Ascending aorta (tissue), 2 donors: ENCODE measurements around the gene C1GALT1C1L. TPM values are rescaled to one million over a fixed set of nuclear protein-coding genes. Genes with fewer than 3 reads are reported as not detected.

Experiments used
- DNase-seq, 2 donors: peaks; one replicate each; pipeline ENCODE4 v3.0.0-alpha.2; 2019; ENCODE audit warnings: low spot score in 2 of 2
- H3K27ac ChIP-seq, 2 donors: fragments of 200-600 bp; sonication (generic); one replicate each; pipeline ENCODE4 v1.5.1; 2016 to 2017; ENCODE audit warnings: mild to moderate bottlenecking in 1 of 2
- H3K27me3 ChIP-seq: fragments of 200-600 bp; sonication (generic); one replicate; pipeline ENCODE4 v1.5.1; 2017
- H3K36me3 ChIP-seq, 2 donors: fragments of 200-600 bp; sonication (generic); one replicate each; pipeline ENCODE4 v1.5.1; 2016
- H3K4me1 ChIP-seq, 2 donors: fragments of 200-600 bp; sonication (generic); one replicate each; pipeline ENCODE4 v1.5.1; 2016 to 2017; ENCODE audit warnings: mild to moderate bottlenecking in 1 of 2
- H3K4me3 ChIP-seq, 2 donors: fragments of 200-600 bp; sonication (generic); one replicate each; pipeline ENCODE4 v1.5.1; 2016 to 2017; ENCODE audit warnings: mild to moderate bottlenecking in 1 of 2
- H3K9me3 ChIP-seq, 2 donors: fragments of 200-600 bp; sonication (generic); one replicate each; pipeline ENCODE4 v1.5.1; 2016
- intact Hi-C: fragments of 100-400 bp; cut with DNase I; formaldehyde crosslinking; loops from one replicate; pipeline ENCODE4 v1.15.1; 2023
- total RNA-seq: library from RNA; depleted of rRNA; stranded (reverse); fragments of >200 nt; gene quantifications from one replicate; pipeline ENCODE4 v1.1.0, GENCODE V29; 2016
- TF ChIP-seq, protein P1 (sequence below), 3 experiments: fragments of 200-600 bp in 2 of 3; fragments of 450-650 bp in 1 of 3; sonication (generic) in 2 of 3; IDR thresholded peaks; one replicate each; pipeline ENCODE4 v1.5.1; 2016 to 2019; ENCODE audit warnings: antibody characterized with exemption in 3 of 3, mild to moderate bottlenecking in 1 of 3, moderate library complexity in 1 of 3

C1GALT1C1L gene
- total RNA-seq, 1 donor from 2014 or later, result not detected

DNA sequence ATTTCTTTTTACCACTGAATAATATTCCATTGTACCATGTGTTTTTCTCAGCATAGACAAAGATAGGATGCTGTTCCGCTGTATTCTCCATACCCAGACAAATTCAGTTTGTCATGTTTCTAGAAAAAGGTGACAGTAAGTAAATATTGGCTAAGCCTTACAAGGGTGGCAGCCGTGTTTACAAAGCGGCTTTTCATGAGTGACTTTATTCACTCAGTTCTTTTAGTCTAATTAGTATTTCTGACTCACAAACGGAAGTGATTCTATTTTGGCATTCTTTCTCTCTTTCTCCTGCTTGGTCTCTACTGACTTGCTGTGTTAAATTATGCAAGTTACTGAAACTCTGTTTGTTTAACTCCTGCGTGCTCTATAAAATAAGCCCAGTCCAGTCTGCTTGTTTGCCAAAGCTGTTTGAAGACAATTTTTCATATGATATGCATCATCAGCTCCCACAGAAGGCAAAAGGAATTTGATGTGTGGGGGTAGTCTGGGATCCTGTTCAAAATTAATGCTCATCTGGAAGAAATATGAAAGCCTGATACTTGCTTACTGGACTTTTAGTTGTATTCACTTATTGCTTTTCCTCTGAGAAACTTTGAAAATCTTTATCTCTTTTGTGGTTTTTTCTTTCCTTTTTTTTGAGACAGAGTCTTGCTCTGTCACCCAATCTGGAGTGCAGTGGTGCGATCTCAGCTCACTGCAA is 41.5 kb downstream of the C1GALT1C1L start:
- H3K9me3 ChIP-seq, result no peaks in the 10 kb centered on the region
- no peaks in the 10 kb centered on the region for H3K27me3 ChIP-seq
- DNase-seq, result no peak
- peaks cover 0 to 4% of the 10 kb centered on the region in 2 donors for H3K4me1 ChIP-seq
- TF ChIP-seq, protein P1, sequence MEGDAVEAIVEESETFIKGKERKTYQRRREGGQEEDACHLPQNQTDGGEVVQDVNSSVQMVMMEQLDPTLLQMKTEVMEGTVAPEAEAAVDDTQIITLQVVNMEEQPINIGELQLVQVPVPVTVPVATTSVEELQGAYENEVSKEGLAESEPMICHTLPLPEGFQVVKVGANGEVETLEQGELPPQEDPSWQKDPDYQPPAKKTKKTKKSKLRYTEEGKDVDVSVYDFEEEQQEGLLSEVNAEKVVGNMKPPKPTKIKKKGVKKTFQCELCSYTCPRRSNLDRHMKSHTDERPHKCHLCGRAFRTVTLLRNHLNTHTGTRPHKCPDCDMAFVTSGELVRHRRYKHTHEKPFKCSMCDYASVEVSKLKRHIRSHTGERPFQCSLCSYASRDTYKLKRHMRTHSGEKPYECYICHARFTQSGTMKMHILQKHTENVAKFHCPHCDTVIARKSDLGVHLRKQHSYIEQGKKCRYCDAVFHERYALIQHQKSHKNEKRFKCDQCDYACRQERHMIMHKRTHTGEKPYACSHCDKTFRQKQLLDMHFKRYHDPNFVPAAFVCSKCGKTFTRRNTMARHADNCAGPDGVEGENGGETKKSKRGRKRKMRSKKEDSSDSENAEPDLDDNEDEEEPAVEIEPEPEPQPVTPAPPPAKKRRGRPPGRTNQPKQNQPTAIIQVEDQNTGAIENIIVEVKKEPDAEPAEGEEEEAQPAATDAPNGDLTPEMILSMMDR (IDR thresholded peaks at IDR 0.05), result no peak
- intact Hi-C loops, result loop anchor here (5.0 kb wide), 1 partner anchor 138 kb away; the partner anchor contains the start of gene DYNC2LI1
- H3K4me3 ChIP-seq, result no peak overlapping the region
- H3K27ac ChIP-seq, result no peak overlapping the region
- H3K36me3 ChIP-seq, result no peaks in the 10 kb centered on the region

DNA sequence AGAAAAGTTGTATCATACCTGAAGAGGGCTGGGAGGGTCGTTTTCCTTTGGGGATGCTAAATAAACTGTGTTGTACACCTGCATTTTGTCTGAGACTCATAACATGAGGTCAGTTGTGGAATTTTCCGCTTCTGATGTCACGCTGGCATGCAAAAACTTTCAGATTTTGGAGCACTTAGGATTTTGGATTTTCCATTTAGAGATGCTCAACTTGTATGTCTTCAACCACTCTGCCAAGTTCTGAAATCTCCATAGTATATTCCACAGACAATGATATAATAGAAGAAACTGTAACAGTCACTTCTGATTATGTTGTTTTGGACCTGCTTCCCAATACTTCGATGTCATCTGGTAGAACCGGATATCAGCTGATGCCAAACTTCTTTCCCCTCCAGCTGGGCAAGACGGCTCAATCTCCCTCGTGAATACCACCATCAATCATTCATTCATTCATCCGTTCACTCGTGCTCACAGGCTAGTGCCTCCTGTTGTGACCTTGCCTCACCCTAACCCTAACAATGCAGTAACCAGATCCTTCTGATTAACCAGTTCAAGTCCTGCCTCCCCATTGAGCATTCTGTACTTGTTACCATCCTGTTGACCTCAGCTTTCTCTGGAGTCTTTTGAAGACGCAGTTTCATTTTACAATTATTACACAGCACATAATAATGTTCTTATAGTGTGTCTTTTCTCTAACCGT is 44.5 kb downstream of the C1GALT1C1L start:
- Histone ChIP-seq H3K4me3 (no peak overlapping the region), H3K27ac (no peak overlapping the region), H3K36me3 (no peaks in the 10 kb centered on the region), H3K9me3 (no peaks in the 10 kb centered on the region), H3K27me3 (no peaks in the 10 kb centered on the region), H3K4me1 (peaks cover 0 to 3% of the 10 kb centered on the region in 2 donors)
- intact Hi-C loops, result no loop called here
- TF ChIP-seq, protein P1 (IDR thresholded peaks at IDR 0.05), result no peak
- DNase-seq, result no peak

Other genes starting within 250 kb of the C1GALT1C1L start
- 27.4 TPM for gene THADA, start 80.4 kb downstream of the C1GALT1C1L start, total RNA-seq
- gene PLEKHH2, start 39.2 kb downstream of the C1GALT1C1L start, total RNA-seq, result 15.0 TPM
- 2.9 TPM for gene DYNC2LI1, start 97.6 kb upstream of the C1GALT1C1L start, total RNA-seq
- gene ABCG5, start 162.4 kb upstream of the C1GALT1C1L start, total RNA-seq, result 4.0 TPM
- gene ABCG8, start 162.5 kb upstream of the C1GALT1C1L start, total RNA-seq, result not detected